BE2C (cell line): ENCODE measurements around the gene NEGR1.

Experiments
- DNase-seq: peaks from one replicate; pipeline ENCODE4 v3.0.0-alpha.2; 2020
- H3K27me3 ChIP-seq: fragments of 250-450 bp; sonication (Bioruptor Pico); 2 replicates; pipeline ENCODE4 v1.5.1; 2020; ENCODE audit warnings: mild to moderate bottlenecking
- H3K36me3 ChIP-seq: fragments of 250-450 bp; sonication (Bioruptor Pico); 2 replicates; pipeline ENCODE4 v1.5.1; 2020; ENCODE audit warnings: mild to moderate bottlenecking
- H3K4me1 ChIP-seq: fragments of 250-450 bp; sonication (Bioruptor Pico); 2 replicates; pipeline ENCODE4 v1.5.1; 2020
- H3K4me3 ChIP-seq: 2 replicates; pipeline ENCODE4 v1.5.1; 2011; ENCODE audit warnings: low read depth, low read length
- H3K9me3 ChIP-seq: fragments of 250-450 bp; sonication (Bioruptor Pico); 2 replicates; pipeline ENCODE4 v1.5.1; 2020
- CTCF ChIP-seq: IDR thresholded peaks from 2 replicates; pipeline ENCODE4 v1.5.1; 2012; ENCODE audit warnings: mild to moderate bottlenecking, low read depth, low read length

The NEGR1 gene

GRCh38 chr1:71792264-71792663, 490.1 kb downstream of the NEGR1 start:
- H3K4me1 ChIP-seq: no peaks in the 10 kb centered on the region
- no peaks in the 10 kb centered on the region for H3K9me3 ChIP-seq
- H3K36me3 ChIP-seq: no peaks in the 10 kb centered on the region
- no peak for TF ChIP-seq CTCF
- H3K27me3 ChIP-seq: no peaks in the 10 kb centered on the region
- no peak for DNase-seq
- H3K4me3 ChIP-seq: no peak overlapping the region

GRCh38 chr1:71788113-71788512, 494.2 kb downstream of the NEGR1 start:
- Histone ChIP-seq H3K4me3 (no peak overlapping the region), H3K36me3 (no peaks in the 10 kb centered on the region), H3K9me3 (no peaks in the 10 kb centered on the region), H3K27me3 (no peaks in the 10 kb centered on the region), H3K4me1 (no peaks in the 10 kb centered on the region)
- DNase-seq: no peak
- no peak for TF ChIP-seq CTCF

GRCh38 chr1:71787699-71788098, 494.6 kb downstream of the NEGR1 start:
- Histone ChIP-seq H3K9me3 (no peaks in the 10 kb centered on the region), H3K4me3 (no peak overlapping the region), H3K36me3 (no peaks in the 10 kb centered on the region), H3K27me3 (no peaks in the 10 kb centered on the region), H3K4me1 (no peaks in the 10 kb centered on the region)
- no peak for TF ChIP-seq CTCF
- no peak for DNase-seq

GRCh38 chr1:71786218-71786617, 496.1 kb downstream of the NEGR1 start:
- no peak for TF ChIP-seq CTCF
- no peaks in the 10 kb centered on the region for H3K27me3 ChIP-seq
- H3K4me3 ChIP-seq: no peak overlapping the region
- no peaks in the 10 kb centered on the region for H3K36me3 ChIP-seq
- no peaks in the 10 kb centered on the region for H3K9me3 ChIP-seq
- no peaks in the 10 kb centered on the region for H3K4me1 ChIP-seq
- no peak for DNase-seq

GRCh38 chr1:71785450-71785849, 496.9 kb downstream of the NEGR1 start:
- H3K4me3 ChIP-seq: no peak overlapping the region
- no peaks in the 10 kb centered on the region for H3K36me3 ChIP-seq
- H3K9me3 ChIP-seq: no peaks in the 10 kb centered on the region
- no peak for TF ChIP-seq CTCF
- no peaks in the 10 kb centered on the region for H3K4me1 ChIP-seq
- DNase-seq: no peak
- H3K27me3 ChIP-seq: no peaks in the 10 kb centered on the region

GRCh38 chr1:71785000-71785399, 497.3 kb downstream of the NEGR1 start:
- Histone ChIP-seq H3K27me3 (no peaks in the 10 kb centered on the region), H3K4me1 (no peaks in the 10 kb centered on the region), H3K36me3 (no peaks in the 10 kb centered on the region), H3K4me3 (no peak overlapping the region), H3K9me3 (no peaks in the 10 kb centered on the region)
- no peak for DNase-seq
- TF ChIP-seq CTCF: no peak
